ENCODE measurements around the gene SNHG17. TPM values are rescaled to one million over a fixed set of nuclear protein-coding genes. Genes with fewer than 3 reads are reported as not detected.
"Not testable (repeated sequence)": the region's sequence is repeated elsewhere in the genome, so short reads cannot be mapped to it uniquely, and the experiment has no call there.

The SNHG17 gene
- total RNA-seq, 1 donor from 2014 or later: 2.8 TPM

GRCh38 chr20:38418509-38419204, 16.5 kb downstream of the SNHG17 start:
- DNase-seq: no peak

GRCh38 chr20:38414769-38415450, 20.2 kb downstream of the SNHG17 start:
- no peak for DNase-seq

- no peak for DNase-seq
Measured at GRCh38 chr20:38412877-38413577, 22.1 kb downstream of the SNHG17 start.

- DNase-seq: not testable (repeated sequence)
Measured at GRCh38 chr20:38407822-38408221, 27.3 kb downstream of the SNHG17 start.

GRCh38 chr20:38407321-38407720, 27.8 kb downstream of the SNHG17 start:
- DNase-seq: no peak

- no peak for DNase-seq
Measured at GRCh38 chr20:38406476-38406875, 28.7 kb downstream of the SNHG17 start.

GRCh38 chr20:38405132-38405531, 30.0 kb downstream of the SNHG17 start:
- DNase-seq: no peak

- no peak for DNase-seq
Measured at GRCh38 chr20:38404016-38404415, 31.1 kb downstream of the SNHG17 start.

GRCh38 chr20:38402816-38403215, 32.3 kb downstream of the SNHG17 start:
- DNase-seq: no peak

GRCh38 chr20:38402089-38402488, 33.0 kb downstream of the SNHG17 start:
- no peak for DNase-seq

GRCh38 chr20:38395751-38396395, 39.3 kb downstream of the SNHG17 start:
- not testable (repeated sequence) for DNase-seq

- no peak for DNase-seq
Measured at GRCh38 chr20:38395165-38395564, 40.0 kb downstream of the SNHG17 start.

- no peak for DNase-seq
Measured at GRCh38 chr20:38393259-38393658, 41.9 kb downstream of the SNHG17 start.

- no peak for DNase-seq
Measured at GRCh38 chr20:38392356-38392755, 42.8 kb downstream of the SNHG17 start.

GRCh38 chr20:38387953-38388352, 47.2 kb downstream of the SNHG17 start:
- no peak for DNase-seq

GRCh38 chr20:38386851-38387250, 48.3 kb downstream of the SNHG17 start:
- no peak for DNase-seq

- DNase-seq: no peak
Measured at GRCh38 chr20:38386004-38386403, 49.1 kb downstream of the SNHG17 start.

- no peak for DNase-seq
Measured at GRCh38 chr20:38383147-38383546, 52.0 kb downstream of the SNHG17 start.

- DNase-seq: not testable (repeated sequence)
Measured at GRCh38 chr20:38377838-38378237, 57.3 kb downstream of the SNHG17 start.

- DNase-seq: no peak
Measured at GRCh38 chr20:38377039-38377685, 58.0 kb downstream of the SNHG17 start.

GRCh38 chr20:38373898-38374297, 61.2 kb downstream of the SNHG17 start:
- DNase-seq: no peak

GRCh38 chr20:38373231-38373867, 61.8 kb downstream of the SNHG17 start:
- DNase-seq: no peak
